HepG2 (cell line): Measurements from ENCODE around the gene SLC25A45. TPM values are rescaled to one million over a fixed set of nuclear protein-coding genes. Genes with fewer than 3 reads are reported as not detected.

ENCODE experiments used
- ATF7-NPFF ChIP-seq: sonication (generic); formaldehyde crosslinking; IDR thresholded peaks from 2 replicates; pipeline ENCODE4 v1.8.1; 2023; ENCODE audit warnings: mild to moderate bottlenecking, low read depth, missing genetic modification reagents, moderate library complexity
- BCLAF1 ChIP-seq: fragments of 450-650 bp; IDR thresholded peaks from 2 replicates; pipeline ENCODE4 v1.6.1; 2017; ENCODE audit warnings: mild to moderate bottlenecking
- HMG20A ChIP-seq: IDR thresholded peaks from 2 replicates; pipeline ENCODE4 v1.6.1; 2016; ENCODE audit warnings: borderline replicate concordance
- KDM6A ChIP-seq: IDR thresholded peaks from 2 replicates; pipeline ENCODE4 v1.6.1; 2016; ENCODE audit warnings: low read depth
- KLF16 ChIP-seq, 2 experiments: sonication (generic) in 1 of 2; formaldehyde crosslinking in 1 of 2; IDR thresholded peaks; 2 replicates each; pipeline versions ENCODE4 v1.6.1 to v1.8.0; 2016 to 2023; ENCODE audit warnings: missing genetic modification reagents in 2 of 2, missing compliant biosample characterization in 1 of 2
- MED1 ChIP-seq: sonication (generic); formaldehyde crosslinking; IDR thresholded peaks from 2 replicates; pipeline ENCODE4 v1.4.0; 2020; ENCODE audit warnings: missing genetic modification reagents
- MXI1 ChIP-seq: IDR thresholded peaks from 3 replicates; pipeline ENCODE4 v1.6.1; 2012; ENCODE audit warnings: low read depth, low read length, inconsistent platforms, borderline replicate concordance
- NCOR1 ChIP-seq: fragments of 200-600 bp; sonication (generic); IDR thresholded peaks from 2 replicates; pipeline ENCODE4 v1.7.0; 2017; ENCODE audit warnings: antibody characterized with exemption, low read length, borderline replicate concordance
- NFE2L2 ChIP-seq: fragments of 150-350 bp; IDR thresholded peaks from 2 replicates; pipeline ENCODE4 v1.6.1; 2014; ENCODE audit warnings: low read length
- PITX1 ChIP-seq: sonication (generic); formaldehyde crosslinking; IDR thresholded peaks from 2 replicates; pipeline ENCODE4 v1.5.1; 2020; ENCODE audit warnings: mild to moderate bottlenecking, missing genetic modification reagents
- RFX1 ChIP-seq: fragments of 450-650 bp; IDR thresholded peaks from 2 replicates; pipeline ENCODE4 v1.6.1; 2017
- RORA ChIP-seq: sonication (generic); formaldehyde crosslinking; IDR thresholded peaks from 2 replicates; pipeline ENCODE4 v1.5.0; 2020; ENCODE audit warnings: mild to moderate bottlenecking, missing genetic modification reagents, moderate library complexity
- RXRB ChIP-seq: IDR thresholded peaks from 2 replicates; pipeline ENCODE4 v1.6.1; 2016; ENCODE audit warnings: borderline replicate concordance, missing genetic modification reagents, missing compliant biosample characterization
- TBP ChIP-seq: sonication (generic); formaldehyde crosslinking; IDR thresholded peaks from 2 replicates; pipeline ENCODE4 v1.5.0; 2020; ENCODE audit warnings: missing genetic modification reagents
- THAP11 ChIP-seq: IDR thresholded peaks from 2 replicates; pipeline ENCODE4 v1.6.1; 2016; ENCODE audit warnings: missing biosample characterization, missing genetic modification reagents
- UBTF ChIP-seq: sonication (generic); formaldehyde crosslinking; IDR thresholded peaks from 2 replicates; pipeline ENCODE4 v1.4.0; 2020; ENCODE audit warnings: mild to moderate bottlenecking, missing genetic modification reagents
- YEATS2 ChIP-seq: sonication (generic); formaldehyde crosslinking; IDR thresholded peaks from 2 replicates; pipeline ENCODE4 v1.4.0; 2020; ENCODE audit warnings: missing genetic modification reagents, borderline replicate concordance
- ZBTB42 ChIP-seq: sonication (generic); formaldehyde crosslinking; IDR thresholded peaks from 2 replicates; pipeline ENCODE4 v1.5.0; 2020; ENCODE audit warnings: mild to moderate bottlenecking, missing genetic modification reagents
- ZBTB7A ChIP-seq: sonication (generic); formaldehyde crosslinking; IDR thresholded peaks from 2 replicates; pipeline ENCODE4 v1.8.0; 2022; ENCODE audit warnings: mild to moderate bottlenecking, missing genetic modification reagents
- ZFP37 ChIP-seq: sonication (generic); formaldehyde crosslinking; IDR thresholded peaks from 2 replicates; pipeline ENCODE4 v1.4.0; 2020; ENCODE audit warnings: missing genetic modification reagents, borderline replicate concordance
- ZNF501 ChIP-seq: sonication (generic); formaldehyde crosslinking; IDR thresholded peaks from 2 replicates; pipeline ENCODE4 v1.5.1; 2020; ENCODE audit warnings: mild to moderate bottlenecking, moderate library complexity, missing genetic modification reagents
- ZNF510 ChIP-seq: sonication (generic); formaldehyde crosslinking; IDR thresholded peaks from 2 replicates; pipeline ENCODE4 v1.4.0; 2020; ENCODE audit warnings: low read depth, mild to moderate bottlenecking, missing genetic modification reagents
- ZNF781 ChIP-seq: sonication (generic); formaldehyde crosslinking; IDR thresholded peaks from 2 replicates; pipeline ENCODE4 v1.5.1; 2020; ENCODE audit warnings: borderline replicate concordance, mild to moderate bottlenecking, missing genetic modification reagents; ENCODE audit errors: not compliant biosample characterization
- ZZZ3 ChIP-seq: sonication (generic); formaldehyde crosslinking; IDR thresholded peaks from 2 replicates; pipeline ENCODE4 v1.4.0; 2020; ENCODE audit warnings: missing genetic modification reagents, mild to moderate bottlenecking, borderline replicate concordance
- polyA plus RNA-seq, 8 experiments: library from polyadenylated mRNA; depleted of rRNA in 3 of 8; stranded (reverse) in 7 of 8; unstranded in 1 of 8; fragments of >200 nt; fragmentation: Illumina TruSeq in 4 of 8; extraction: Trizol in 4 of 8; gene quantifications; 2 replicates each; pipeline versions ENCODE4 v1.2.1 to v1.2.3, GENCODE V29; 2011 to 2016; ENCODE audit warnings: low read depth in 4 of 8, missing spikeins in 1 of 8, mixed read lengths in 1 of 8; ENCODE audit not compliant: insufficient read depth in 1 of 8
- total RNA-seq, 5 experiments: library from RNA; depleted of rRNA; stranded (reverse); fragments of >200 nt; fragmentation: Illumina TruSeq; extraction: Trizol; gene quantifications; 2 replicates each; pipeline ENCODE4 v1.2.3, GENCODE V29; 2016; ENCODE audit warnings: low read depth in 1 of 5
- TF ChIP-seq, protein P1 (sequence below): sonication (generic); formaldehyde crosslinking; IDR thresholded peaks from 2 replicates; pipeline ENCODE4 v1.4.0; 2020; ENCODE audit warnings: missing genetic modification reagents, borderline replicate concordance

The SLC25A45 gene
- total and polyA plus RNA-seq, 2 of the 13 experiments (the other 11 are each of a cell fraction or from before 2014, with no cell fraction given): 1.2 to 3.4 TPM

DNA sequence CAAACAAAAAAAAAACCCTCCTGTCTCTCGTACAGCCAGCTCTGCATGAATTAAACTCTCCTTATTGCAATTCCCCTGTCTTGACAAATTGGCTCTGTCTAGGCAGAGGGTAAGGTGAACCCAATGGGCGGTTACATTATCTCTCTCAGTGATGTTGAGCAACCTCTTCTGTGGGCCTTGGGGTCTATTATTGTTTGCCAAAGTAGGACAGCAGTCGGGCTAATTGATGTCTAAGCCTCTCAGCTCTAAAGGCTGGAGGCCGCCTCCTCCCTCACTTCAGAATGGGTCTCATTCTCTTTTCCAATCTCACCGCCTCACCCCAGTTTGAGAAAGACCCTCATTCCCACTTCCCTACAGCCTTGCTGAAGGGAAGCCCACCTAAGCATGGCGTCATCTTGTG is 1.3 kb upstream of the SLC25A45 start (continued):
- TF ChIP-seq BCLAF1 (no peak), ZNF781 (CRISPR knock-in tag) (no peak), ZBTB42 (no peak), RFX1 (no peak), YEATS2 (no peak; the same call in 1 of the 2 replicates), MED1 (peak; percentile 53; the same call in 1 of the 2 replicates), THAP11 (CRISPR knock-in tag) (peak; percentile 54; the same call in 1 of the 2 replicates), NCOR1 (peak; percentile 21; the same call in 1 of the 2 replicates), KLF16 (CRISPR knock-in tag; IDR thresholded peaks at IDR 0.05) (0 out of 4 replicates have a peak, but pooled peaks of 1 of the 2 experiments have one; percentile 44), RXRB (CRISPR knock-in tag) (peak; percentile 52; the same call in 1 of the 2 replicates), ZZZ3 (CRISPR knock-in tag) (no peak), HMG20A (CRISPR knock-in tag) (peak; percentile 70; the same call in 1 of the 2 replicates), UBTF (CRISPR knock-in tag) (0 out of 2 replicates have a peak, but pooled peaks have one; percentile 10), ZFP37 (CRISPR knock-in tag) (no peak), ATF7-NPFF (CRISPR knock-in tag) (no peak), NFE2L2 (no peak), ZNF510 (CRISPR knock-in tag) (no peak), ZNF501 (CRISPR knock-in tag) (no peak), KDM6A (no peak), ZBTB7A (CRISPR knock-in tag) (no peak), PITX1 (CRISPR knock-in tag) (peak; percentile 46; the same call in 1 of the 2 replicates), RORA (CRISPR knock-in tag) (no peak), MXI1 (no peak), TBP (no peak)
- TF ChIP-seq, protein P1, sequence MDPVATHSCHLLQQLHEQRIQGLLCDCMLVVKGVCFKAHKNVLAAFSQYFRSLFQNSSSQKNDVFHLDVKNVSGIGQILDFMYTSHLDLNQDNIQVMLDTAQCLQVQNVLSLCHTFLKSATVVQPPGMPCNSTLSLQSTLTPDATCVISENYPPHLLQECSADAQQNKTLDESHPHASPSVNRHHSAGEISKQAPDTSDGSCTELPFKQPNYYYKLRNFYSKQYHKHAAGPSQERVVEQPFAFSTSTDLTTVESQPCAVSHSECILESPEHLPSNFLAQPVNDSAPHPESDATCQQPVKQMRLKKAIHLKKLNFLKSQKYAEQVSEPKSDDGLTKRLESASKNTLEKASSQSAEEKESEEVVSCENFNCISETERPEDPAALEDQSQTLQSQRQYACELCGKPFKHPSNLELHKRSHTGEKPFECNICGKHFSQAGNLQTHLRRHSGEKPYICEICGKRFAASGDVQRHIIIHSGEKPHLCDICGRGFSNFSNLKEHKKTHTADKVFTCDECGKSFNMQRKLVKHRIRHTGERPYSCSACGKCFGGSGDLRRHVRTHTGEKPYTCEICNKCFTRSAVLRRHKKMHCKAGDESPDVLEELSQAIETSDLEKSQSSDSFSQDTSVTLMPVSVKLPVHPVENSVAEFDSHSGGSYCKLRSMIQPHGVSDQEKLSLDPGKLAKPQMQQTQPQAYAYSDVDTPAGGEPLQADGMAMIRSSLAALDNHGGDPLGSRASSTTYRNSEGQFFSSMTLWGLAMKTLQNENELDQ: no peak
